Measurements from ENCODE around the gene PADI2. TPM values are rescaled to one million over a fixed set of nuclear protein-coding genes. Genes with fewer than 3 reads are reported as not detected.

The PADI2 gene
- total RNA-seq, 1 donor from 2014 or later = under 0.01 TPM

DNA sequence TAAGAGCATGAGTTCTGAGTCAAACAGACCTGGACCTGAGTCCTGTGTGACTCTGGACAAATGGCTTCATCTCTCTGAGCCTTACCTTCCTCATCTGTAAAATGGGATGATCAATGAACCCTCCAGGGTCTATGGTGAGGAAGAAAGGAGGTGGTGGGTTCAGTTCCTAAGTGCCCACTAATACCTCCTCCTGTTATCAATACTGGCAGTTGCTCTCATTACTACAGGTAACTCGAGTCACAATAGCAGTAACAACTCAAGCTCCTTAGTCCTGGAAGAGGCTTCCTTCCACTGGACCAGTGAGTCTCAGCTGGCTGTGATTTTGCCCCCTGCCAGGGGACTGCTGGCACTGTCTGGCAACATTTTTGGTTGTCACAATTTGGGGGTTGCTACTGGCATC, 2.6 kb downstream of the PADI2 start:
- no peak for DNase-seq (ENCODE audit: low read depth in 2 of 2)

DNA sequence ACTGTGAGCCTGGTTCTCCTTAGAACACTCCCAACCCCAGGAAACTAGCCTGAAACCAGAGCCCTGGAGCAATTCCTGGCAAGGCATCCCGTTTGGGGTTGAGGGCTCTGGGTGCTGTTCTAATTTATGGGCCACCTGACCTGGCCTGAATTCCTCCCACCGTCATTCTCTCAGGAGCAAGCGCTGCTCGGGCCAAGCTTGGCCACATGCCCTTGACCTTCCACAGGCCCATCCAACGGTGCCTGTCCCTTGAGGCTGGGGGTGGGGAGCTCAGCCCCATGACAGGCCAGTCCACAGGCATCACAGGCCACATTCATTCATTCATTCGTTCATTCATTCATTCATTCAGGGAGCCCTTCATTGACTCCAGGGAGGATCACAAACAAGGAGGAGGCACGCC, 5.3 kb downstream of the PADI2 start:
- DNase-seq (ENCODE audit: low read depth in 2 of 2) = no peak

DNA sequence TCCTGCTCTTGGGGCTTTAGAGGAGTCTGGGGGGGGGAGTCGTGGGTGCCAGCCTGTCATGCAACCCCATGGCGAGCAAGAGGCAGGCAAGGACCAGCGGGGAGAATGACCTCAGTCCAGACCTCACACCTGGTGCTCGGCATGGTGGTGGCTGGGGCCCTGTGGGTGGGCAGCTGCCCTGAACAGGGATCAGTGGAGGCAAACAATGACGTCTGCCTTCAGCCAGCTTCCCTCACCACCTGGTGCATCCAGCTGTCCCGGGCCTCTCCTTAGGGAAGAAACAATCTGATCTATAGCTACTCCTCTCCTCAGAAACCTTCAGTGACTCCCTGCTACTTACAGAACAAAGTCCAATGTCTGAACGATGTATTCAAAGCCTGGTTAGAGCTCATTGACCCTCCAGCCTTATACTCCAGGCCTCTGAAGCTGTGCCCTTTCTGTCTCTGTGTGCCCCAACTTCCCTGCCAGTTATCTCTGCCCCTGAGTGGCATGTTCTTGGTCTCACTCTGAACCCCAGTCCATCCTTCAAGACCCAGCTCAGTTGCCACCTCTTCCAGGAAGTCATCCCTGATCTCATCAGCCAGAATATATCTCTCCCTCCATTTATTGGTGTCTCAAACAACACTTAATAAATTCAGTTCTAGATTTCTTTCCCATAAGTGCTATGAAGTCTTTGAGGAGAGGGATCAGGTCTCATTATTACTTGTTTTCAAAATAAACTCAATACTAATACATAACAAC, 6.6 kb downstream of the PADI2 start:
- no peak for DNase-seq (ENCODE audit: low read depth in 2 of 2)

DNA sequence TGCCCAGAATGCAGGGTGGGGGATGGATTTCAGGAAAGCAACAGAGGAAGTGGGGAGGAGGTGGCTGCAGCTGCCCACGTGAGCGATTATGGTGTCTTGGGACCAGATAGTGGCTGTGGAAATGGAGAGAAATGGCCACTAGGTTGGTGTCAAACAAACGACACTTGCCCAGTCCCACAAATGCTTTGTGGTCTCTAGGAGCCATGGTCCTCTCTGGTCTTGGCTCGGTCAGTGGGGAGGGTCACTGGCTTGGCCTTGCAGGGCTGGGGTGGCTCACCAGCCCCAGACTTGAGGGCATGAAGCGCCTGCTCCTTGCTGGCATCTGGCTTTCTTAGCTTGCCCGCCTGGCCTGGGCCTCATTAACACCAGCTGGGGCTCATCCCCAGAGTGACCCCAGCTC, 7.2 kb downstream of the PADI2 start:
- DNase-seq (ENCODE audit: low read depth in 2 of 2) = no peak

DNA sequence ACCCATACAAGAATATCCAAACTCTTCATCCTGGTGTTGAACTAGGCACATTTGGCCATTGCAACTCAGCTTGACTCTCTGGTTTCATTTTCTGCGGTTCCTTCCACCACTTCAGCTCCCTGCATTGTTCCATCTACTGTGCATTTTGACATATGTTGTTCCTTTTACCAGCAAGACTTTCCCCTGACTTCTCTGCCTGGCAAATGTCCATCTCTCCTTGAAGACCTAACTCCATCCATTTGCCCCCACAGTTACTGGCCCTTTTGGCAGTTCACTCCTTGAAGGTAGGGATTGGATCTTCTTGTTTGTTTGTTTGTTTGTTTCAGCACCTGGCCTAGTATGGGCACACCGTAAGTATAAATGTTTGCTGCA, 8.7 kb downstream of the PADI2 start:
- no peak for DNase-seq (ENCODE audit: low read depth in 2 of 2)

DNA sequence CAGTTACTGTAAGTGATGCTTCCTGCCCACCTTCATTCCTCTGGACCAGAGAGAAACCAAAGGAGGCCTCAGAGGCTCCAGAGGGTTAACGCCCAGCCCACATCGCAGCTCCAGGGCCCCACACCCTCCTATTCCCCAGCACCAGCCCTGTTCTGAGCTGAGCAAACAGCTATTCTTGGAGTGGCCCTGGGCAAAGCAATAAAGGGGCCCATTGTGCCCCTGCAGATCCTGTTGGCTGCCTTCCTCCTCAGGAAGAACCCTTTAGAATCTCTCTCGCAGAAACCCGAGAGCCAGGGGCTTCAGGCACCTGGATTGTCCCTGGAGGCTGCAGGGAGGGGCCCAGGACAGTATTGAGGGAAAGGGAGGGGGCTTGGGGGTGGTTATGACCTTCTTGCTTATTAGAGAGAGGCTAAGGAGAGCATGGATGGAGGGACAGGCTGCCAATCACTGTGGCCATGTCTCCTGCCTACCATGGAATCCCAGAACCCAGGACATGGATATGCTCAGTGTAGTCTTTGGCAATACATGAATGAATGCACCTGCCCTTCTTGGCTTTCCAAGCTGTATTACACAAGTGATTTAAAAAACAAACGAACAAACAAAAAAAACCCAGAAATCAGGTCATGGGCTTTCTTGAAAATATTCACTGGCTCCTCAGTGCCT, 9.2 kb downstream of the PADI2 start:
- no peak for DNase-seq (ENCODE audit: low read depth in 2 of 2)

DNA sequence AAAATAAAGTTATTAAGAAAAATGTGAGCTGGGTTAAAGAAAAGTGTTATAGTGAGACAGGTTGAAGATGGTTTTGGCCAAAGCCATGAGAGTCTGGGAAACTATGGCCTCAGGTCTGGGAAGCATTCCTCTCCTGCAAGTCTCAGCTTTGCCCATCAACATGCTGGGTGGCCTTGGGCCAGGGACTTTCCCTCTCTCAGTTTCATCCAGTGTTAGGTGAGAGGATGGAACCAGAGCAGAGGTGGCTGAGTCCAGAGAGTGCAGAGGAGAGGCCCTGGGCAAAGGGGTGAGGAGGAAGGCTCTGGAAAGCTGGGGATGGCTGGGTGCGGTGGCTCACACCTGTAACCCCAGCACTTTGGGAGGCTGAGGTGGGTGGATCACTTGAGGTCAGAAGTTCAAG, 10.5 kb downstream of the PADI2 start:
- no peak for DNase-seq (ENCODE audit: low read depth in 2 of 2)

DNA sequence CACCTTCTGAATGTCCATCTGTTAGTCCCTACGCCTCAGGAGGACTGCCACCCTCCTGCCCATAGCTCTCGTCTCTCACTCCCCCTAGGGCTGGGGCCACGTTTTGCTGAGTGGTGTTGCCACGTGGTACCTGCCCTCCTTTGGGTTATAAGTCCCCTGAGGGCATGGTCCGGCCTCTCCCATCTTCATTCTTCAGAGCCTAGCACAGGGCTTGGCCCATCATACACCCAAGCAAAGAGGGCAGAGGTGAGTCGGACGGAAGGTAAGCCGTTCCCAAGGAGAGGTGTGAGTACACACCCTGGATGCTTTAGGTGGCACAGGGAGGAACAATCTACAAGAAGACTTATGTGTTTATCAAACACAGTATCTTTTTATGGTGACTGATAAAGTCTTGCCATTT, 10.9 kb downstream of the PADI2 start:
- DNase-seq (ENCODE audit: low read depth in 2 of 2) = no peak

DNA sequence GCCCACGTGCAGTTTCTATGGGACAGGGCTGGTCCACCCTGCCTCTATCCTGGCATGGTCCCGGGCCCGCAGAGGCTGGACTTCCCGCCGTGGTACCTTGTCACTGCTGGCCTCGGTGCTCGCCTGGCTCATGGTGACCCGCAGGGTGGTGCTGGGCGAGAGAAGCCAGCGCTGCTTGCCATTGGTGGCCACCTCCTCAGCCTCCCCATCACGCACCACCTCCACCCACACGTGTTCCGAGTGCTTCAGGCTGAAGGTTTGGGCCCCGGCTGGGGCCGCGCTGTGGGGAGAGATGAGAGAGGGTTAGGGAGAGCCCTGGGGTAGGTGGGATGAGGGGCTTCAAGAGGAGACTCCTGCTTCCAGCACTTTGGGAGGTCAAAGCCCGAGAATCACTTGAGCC, 14.5 kb downstream of the PADI2 start:
- DNase-seq (ENCODE audit: low read depth in 2 of 2) = no peak

DNA sequence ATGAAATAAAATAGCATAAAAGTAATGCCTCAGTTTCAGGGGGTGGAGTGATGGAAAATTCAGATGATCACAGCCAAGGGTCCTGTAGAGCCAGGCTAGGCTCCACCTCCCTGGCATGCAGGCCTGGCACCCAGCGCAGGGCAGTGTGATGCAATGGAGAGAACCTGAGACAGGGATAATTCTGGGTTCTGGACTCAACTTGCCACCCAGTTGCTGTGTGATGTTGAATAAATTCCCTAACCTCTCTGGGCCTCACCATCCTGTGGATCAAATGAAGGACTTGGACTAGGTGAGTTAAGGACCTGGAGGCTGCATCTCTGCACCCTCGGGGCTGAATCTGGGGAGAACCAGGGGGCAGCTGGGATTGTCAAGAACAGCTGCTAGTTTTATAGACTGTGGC, 17.0 kb downstream of the PADI2 start:
- no peak for DNase-seq (ENCODE audit: low read depth in 2 of 2)

DNA sequence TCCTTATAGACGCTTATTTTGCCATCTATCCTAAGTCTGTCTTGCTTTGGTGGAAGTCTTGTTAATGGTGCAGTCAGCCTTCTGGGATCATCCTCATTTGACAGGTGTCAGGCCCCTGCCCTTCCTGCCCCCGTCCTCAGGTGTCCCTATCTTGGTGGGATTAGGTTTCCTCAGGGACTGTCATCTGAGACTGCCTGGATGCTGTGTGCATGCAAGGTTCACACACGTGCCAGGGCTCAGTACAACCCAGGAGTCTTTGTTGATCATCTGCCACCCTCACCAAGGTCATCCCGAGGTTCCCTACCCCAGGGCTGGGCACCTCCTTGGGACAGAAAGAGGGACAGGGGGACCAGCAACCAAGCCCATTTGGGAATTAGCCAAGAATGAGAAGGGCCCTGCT, 18.0 kb downstream of the PADI2 start:
- DNase-seq (ENCODE audit: low read depth in 2 of 2) = no peak

DNA sequence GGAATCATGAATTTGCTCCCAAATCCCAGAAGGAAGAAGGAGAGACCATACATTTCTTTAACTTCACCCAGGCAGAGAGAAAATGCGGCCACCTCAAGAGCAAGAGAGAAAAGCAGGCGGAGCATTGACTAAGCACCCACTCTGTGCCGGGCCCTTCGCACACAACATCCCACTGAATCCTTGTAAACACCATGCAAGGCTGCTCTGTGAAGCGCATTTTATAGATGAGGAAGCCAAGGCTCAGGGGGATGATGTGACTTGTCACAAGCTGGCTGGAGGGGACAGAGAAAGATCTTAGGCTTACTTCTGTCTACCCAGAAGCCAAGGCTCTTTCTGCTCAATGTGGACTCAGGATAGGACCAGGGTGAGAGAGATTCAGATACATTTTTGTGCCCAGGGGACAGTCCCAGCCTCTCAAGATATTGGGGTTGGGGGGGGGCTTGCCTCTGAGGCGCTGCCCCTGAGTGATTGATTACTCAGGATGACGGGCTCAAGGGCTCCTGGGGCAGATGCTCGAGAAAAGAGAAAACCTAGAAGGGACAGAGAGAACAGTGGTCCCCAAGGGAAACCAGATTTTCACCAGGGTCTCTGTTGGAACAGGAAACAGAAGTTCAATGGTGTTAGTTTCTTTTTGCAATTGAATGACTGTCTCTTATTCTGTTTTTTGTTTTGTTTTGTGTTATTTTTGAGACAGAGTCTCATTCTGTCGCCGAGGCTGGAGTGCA, 19.5 kb downstream of the PADI2 start:
- no peak for DNase-seq (ENCODE audit: low read depth in 2 of 2)

DNA sequence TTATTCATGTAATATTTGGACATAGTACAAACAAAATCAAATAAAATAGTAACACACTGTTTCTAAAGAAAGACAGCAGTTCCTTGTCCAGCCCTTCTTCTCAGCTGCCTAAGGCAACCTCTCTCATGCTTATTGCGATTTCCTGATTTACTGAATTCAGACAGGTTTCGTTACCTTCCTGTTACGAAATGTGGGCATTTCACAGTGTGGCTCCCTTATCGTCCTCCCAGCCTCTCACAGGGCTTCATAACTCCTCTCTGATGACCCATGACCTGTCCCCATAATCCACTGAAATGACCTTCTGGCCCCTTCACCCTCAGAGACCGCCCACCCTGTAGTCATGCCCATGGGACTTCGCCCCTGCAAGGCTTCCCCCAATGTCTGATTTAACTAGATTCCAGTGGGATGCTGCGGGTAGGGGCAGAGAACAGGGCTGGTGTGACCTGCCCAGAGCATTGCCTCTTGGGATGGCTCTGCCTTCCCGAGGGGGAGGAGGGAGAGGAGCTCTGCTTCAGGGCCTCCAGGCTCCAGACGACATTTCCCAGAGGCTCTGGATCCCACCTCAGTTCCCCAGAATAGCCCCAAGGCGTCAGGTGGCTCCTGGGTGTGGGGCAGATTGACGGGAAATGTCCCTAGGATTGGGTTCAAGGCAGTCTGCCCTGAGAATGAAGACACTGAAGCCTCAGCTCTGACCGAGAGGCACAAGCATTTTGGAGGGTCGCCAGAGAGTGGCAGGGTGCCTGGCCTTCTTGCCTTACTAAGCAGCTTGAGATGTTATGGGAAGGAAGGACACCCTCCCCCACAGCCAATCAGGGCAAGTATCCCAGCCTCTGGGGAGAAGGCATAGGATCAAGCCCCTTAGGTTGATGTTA, 20.6 kb downstream of the PADI2 start:
- no peak for DNase-seq (ENCODE audit: low read depth in 2 of 2)

DNA sequence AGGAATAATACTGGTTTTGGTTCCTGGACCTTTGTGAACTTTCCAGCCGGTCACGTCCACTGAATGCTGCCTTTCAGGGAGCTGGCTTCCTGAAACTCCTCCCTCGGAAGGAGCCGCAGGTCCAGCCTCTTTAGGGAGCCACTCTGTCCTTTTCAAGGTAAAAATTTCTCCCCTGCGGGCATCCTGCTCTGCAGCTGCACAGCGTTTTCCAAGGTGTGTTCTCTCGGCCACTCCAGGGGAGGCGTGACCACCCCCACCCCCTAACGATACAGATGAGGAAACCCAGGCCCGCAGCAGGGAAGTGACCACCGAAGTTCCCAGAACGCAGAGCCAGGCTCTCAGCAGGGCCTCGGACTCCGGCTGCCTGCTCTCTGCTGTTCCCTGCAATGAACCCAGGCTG, 21.5 kb downstream of the PADI2 start:
- DNase-seq (ENCODE audit: low read depth in 2 of 2) = no peak

DNA sequence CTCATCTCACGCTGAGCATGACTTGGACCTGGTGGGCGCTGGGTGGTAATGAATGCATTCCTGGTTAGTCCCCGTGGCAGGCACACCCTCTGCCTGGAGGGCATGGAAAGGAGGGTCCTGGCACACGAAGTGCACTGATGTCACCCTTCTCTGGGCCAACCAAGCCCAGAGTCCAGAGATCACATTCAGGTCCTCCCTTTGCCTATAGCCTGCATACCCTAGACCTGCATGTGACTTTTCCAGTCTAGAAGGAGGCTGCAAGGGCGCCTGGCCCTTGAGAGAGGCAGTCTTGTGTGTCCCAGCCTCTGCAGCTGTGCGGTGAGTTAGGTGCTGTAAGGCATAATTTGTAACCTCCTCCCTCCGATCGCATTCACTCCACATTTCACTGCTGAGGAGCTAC, 22.1 kb downstream of the PADI2 start:
- no peak for DNase-seq (ENCODE audit: low read depth in 2 of 2)

DNA sequence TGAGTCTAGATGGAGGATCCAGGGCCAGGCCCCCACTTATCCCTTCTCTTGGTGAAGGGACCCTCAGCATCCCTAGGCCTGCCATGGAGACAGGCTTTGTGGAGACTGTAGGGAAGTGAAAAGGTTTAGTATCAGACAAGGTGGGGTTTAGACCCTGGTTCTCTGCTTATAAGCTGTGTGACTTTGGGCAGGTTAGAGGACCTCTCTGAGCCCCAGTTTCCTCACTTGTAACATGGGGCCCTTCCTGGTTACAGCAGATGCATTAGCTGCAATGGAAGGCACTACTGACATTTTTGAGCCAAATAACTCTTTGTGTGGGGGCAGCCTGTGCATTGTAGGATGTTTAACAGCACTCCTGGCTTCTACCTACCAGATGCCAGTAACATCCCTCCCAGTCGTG, 22.7 kb downstream of the PADI2 start:
- no peak for DNase-seq (ENCODE audit: low read depth in 2 of 2)

DNA sequence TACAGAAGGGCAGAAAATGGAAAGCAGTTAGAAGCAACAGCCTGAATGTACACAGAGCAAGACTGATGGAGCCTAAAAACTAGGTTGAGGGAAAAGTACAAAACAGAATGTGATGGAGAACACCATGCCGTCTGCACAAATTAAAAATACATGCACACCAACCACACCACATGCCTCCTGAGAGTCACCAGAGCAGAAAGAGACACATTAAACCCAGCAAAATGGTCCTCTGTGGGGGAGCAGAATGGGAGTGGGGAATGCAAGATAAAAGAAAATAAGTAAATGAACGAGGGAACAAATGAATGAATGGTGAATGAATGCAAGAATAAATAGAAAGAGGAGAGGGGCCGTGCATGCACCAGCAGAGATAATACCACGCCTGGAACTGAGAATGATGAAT, 24.1 kb downstream of the PADI2 start:
- DNase-seq (ENCODE audit: low read depth in 2 of 2) = no peak

DNA sequence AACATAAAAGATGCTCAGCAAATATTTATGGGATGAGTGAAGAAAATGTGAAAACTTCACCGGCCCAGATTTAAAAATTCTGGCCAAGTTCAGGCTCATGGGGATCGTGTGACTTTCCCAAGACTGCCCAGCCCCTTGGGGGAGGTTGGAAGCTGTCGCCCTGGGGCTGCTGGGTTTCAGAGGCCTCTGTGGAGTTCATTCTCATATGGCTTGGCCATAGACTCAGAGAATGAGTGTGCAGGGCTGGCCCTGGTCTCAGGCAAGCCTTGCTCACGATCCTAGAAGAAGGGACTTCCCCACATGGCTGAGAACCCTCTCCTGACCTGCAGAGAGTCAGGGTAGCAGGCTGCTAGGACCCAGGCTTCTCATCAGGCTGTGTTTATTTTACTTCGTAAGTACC, 24.6 kb downstream of the PADI2 start:
- DNase-seq (ENCODE audit: low read depth in 2 of 2) = no peak

DNA sequence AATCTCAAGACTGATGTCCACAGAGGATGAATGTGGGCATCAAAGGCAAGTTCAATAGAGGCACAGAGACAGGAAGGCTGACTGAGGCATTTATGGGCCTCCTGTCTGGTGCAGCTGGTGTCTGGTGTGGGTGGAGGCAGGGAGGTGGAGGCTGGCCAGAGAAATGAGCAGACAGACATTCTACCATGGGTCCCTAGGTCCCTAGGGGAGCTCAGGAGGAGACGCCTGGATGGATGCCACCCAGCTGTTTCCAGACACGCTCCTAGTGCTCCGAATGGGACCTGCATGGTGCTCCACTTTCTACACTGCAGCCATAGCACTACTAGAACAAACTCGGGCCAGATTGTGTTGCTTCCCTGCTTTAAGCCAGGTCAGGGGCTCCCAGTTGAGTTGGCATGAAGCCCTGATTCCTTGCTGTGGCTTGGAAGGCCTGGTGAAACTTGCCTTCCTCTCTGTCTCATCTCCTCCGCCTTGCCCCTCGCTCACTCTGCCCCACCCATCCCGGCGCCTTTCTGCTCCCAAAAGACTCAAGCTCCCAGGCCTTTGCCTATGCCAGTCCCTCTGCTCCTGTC, 25.3 kb downstream of the PADI2 start:
- DNase-seq (ENCODE audit: low read depth in 2 of 2) = no peak

DNA sequence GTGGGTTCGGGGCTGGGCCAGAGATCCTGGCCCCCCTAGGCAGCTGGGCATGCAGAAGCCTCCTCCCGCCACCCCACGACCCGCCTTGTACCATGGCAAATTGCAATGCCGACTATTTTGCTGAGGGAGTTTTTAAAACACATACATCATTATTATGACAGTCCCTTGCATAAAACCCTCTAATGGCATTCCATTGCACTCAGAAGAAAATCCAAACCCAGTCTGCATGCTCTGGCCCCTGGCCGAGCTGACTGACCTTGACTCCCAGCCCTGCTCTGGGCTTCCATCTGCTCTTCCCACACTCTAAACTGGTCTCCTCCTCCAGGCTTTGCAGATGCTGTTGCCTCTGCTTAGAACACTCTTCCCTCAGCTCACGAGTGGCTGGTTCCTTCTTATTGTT, 28.0 kb downstream of the PADI2 start:
- no peak for DNase-seq (ENCODE audit: low read depth in 2 of 2)

DNA sequence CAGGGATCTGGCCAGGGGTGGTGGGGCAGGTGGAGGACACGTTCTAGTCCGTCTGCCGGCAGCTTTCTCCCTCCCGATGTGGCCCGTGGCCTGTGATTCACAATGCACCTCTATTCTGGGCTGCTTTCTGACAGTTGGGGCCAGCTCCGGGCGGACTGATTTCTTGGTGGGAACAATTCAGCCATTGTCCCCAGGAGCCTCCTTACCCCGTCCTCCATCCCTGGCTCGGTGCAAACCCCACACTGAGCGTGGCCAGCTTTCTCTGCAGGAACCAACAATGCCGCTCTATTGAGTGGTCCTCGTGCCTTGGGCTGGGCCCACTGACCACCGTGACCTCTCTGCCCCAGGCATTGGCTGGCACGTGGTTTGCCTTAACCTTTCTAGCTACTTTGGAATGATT, 29.7 kb downstream of the PADI2 start:
- no peak for DNase-seq (ENCODE audit: low read depth in 2 of 2)

DNA sequence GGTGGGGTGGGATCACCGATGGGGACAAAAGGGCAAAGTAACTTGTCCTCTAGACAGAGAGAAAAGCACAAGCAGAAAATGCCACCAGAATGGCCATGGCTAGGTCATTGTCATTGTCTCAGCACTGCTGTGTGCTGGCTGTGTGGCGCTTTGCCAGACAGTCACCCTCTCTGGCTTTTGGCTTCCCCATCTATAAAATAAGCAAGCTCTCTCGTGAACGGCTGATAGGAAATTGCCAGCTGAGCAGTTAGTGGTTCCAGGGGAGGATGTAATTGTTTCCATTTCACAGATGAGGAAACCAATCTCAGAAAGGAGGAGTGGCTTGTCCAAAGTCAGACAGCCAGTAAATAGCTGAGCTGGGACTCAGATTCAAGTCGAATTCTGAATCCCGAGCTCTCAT, 32.5 kb downstream of the PADI2 start:
- DNase-seq (ENCODE audit: low read depth in 2 of 2) = no peak
